Measurements from ENCODE around the gene JAKMIP1. TPM values are rescaled to one million over a fixed set of nuclear protein-coding genes. Genes with fewer than 3 reads are reported as not detected.

JAKMIP1 gene
- total and polyA plus RNA-seq, 2 of the 13 experiments (the other 11 are each of a cell fraction or from before 2014, with no cell fraction given), result not detected

GRCh38 chr4:6200011-6200921 lies at the start of gene JAKMIP1 (continued):
- TF ChIP-seq ZNF263 (CRISPR knock-in tag; IDR thresholded peaks at IDR 0.05) (peak; percentile 15; the same call in 1 of the 2 replicates), ZNF773 (CRISPR knock-in tag; IDR thresholded peaks at IDR 0.05; ENCODE audit: borderline replicate concordance) (no peak), KDM4B (CRISPR knock-in tag; IDR thresholded peaks at IDR 0.05) (no peak), NFE2L2 (IDR thresholded peaks at IDR 0.05; ENCODE audit: low read length) (no peak), PCBP1 (IDR thresholded peaks at IDR 0.05; ENCODE audit: borderline replicate concordance, low read depth, low read length) (no peak), ZNF605 (CRISPR knock-in tag; IDR thresholded peaks at IDR 0.05) (no peak), ZNF280D (CRISPR knock-in tag; IDR thresholded peaks at IDR 0.05) (no peak), NPAS2 (CRISPR knock-in tag; IDR thresholded peaks at IDR 0.05; ENCODE audit: borderline replicate concordance) (no peak), ZNF230 (CRISPR knock-in tag; IDR thresholded peaks at IDR 0.05) (no peak), SKIL (CRISPR knock-in tag; IDR thresholded peaks at IDR 0.05; ENCODE audit: borderline replicate concordance) (no peak), SP2 (CRISPR knock-in tag; IDR thresholded peaks at IDR 0.05) (peak; percentile 81), MAFG (CRISPR knock-in tag; IDR thresholded peaks at IDR 0.05) (no peak), NRL (CRISPR knock-in tag; IDR thresholded peaks at IDR 0.05; ENCODE audit: borderline replicate concordance) (no peak), MAX (IDR thresholded peaks at IDR 0.05) (peak; percentile 65), SMARCC2 (IDR thresholded peaks at IDR 0.05) (no peak), ZBTB7A (CRISPR knock-in tag; IDR thresholded peaks at IDR 0.05) (no peak), PRDM4 (CRISPR knock-in tag; IDR thresholded peaks at IDR 0.05; ENCODE audit: borderline replicate concordance) (no peak), ATAD3A (CRISPR knock-in tag; IDR thresholded peaks at IDR 0.05) (no peak), MXI1 (IDR thresholded peaks at IDR 0.05; ENCODE audit: borderline replicate concordance, low read depth, low read length) (no peak), ATF6 (CRISPR knock-in tag; conservative IDR thresholded peaks at IDR 0.05) (no peak)
